Measurements from ENCODE around the gene CUBN.

The CUBN gene

DNA sequence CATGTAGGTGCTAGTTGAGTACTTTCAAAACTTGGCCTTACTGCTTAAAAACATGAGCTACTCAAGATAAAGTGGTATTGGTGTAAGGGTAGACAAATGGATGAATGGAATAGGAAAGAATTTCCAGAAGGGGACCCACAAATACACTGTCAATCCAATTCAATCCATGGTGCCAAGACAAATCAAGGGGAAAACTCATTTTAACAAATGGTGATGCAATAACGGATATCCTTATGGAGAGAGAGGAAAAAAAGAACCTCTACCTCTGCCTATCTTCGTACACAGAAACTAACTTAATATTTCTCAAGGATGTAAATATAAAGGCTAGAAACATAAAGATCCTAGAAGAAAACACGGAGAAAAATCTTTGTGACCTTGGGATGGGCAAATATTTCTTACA lies 188.5 kb downstream of the CUBN start:
- no peak overlapping the region for H3K27ac ChIP-seq (replicated peaks)
- no peaks in the 10 kb centered on the region for H3K27me3 ChIP-seq (ENCODE audit: insufficient read depth, poor library complexity, severe bottlenecking)
- TF ChIP-seq GABPA (IDR thresholded peaks at IDR 0.05; ENCODE audit: low read depth), result no peak
- TF ChIP-seq SPI1 (IDR thresholded peaks at IDR 0.05; ENCODE audit: borderline replicate concordance, low read depth), result no peak
- no peak for TF ChIP-seq CTCF (IDR thresholded peaks at IDR 0.05; ENCODE audit: insufficient read depth, low read length)
- TF ChIP-seq POLR2AphosphoS5 (IDR thresholded peaks at IDR 0.05; ENCODE audit: low read depth), result no peak
- TF ChIP-seq REST (IDR thresholded peaks at IDR 0.05; ENCODE audit: insufficient replicate concordance, low read depth), result no peak
- no peak for DNase-seq (ENCODE audit: low read depth in 1 of 2, low spot score in 1 of 2)
- H3K4me3 ChIP-seq (replicated peaks; ENCODE audit: insufficient read depth, low read length), result no peak overlapping the region

DNA sequence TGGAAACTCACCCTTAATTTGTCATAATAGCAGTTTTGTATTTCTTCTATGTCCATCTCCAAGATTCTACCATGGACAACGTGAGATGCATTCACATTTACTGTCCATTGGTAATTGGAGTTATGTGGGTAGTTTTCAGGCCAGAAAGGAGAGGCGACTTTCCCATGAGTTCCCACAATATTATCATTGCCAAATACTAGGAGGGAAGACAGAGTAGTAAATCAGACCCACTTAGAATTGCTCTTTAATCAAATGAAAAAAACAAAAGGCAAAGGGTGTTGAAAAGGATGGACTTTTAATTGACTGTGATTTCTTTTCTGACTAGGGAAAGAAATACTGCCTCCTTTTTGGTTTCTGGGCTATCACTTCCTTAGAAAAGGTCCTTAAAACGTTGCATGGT lies 190.7 kb downstream of the CUBN start:
- Histone ChIP-seq H3K4me3 (replicated peaks; ENCODE audit: insufficient read depth, low read length) (no peak overlapping the region), H3K27me3 (ENCODE audit: insufficient read depth, poor library complexity, severe bottlenecking) (no peaks in the 10 kb centered on the region), H3K27ac (replicated peaks) (no peak overlapping the region)
- TF ChIP-seq REST (IDR thresholded peaks at IDR 0.05; ENCODE audit: insufficient replicate concordance, low read depth) (no peak), GABPA (IDR thresholded peaks at IDR 0.05; ENCODE audit: low read depth) (no peak), CTCF (IDR thresholded peaks at IDR 0.05; ENCODE audit: insufficient read depth, low read length) (no peak), SPI1 (IDR thresholded peaks at IDR 0.05; ENCODE audit: borderline replicate concordance, low read depth) (no peak), POLR2AphosphoS5 (IDR thresholded peaks at IDR 0.05; ENCODE audit: low read depth) (no peak)
- DNase-seq (ENCODE audit: low read depth in 1 of 2, low spot score in 1 of 2), result no peak

DNA sequence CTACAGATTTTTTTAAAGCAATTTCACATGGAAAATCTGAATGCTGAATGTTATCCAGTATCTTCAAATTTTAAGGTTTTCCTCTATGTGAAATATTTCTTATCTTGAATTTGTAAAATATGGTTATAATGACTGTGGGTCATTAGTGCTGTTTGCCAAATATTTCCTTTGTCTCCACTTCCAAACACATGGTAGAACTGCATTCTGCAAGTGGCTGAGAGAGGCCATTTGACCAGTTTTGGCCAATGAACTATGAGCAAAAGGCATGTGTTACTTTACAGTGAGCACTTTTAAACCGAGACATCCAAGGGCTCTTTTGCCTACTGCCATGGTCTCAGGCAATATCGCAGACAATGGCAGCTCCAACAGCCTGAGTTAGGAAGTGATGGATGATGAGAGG lies 195.2 kb downstream of the CUBN start:
- DNase-seq (ENCODE audit: low read depth in 1 of 2, low spot score in 1 of 2), result no peak
- Histone ChIP-seq H3K27ac (replicated peaks) (no peak overlapping the region), H3K27me3 (ENCODE audit: insufficient read depth, poor library complexity, severe bottlenecking) (no peaks in the 10 kb centered on the region), H3K4me3 (replicated peaks; ENCODE audit: insufficient read depth, low read length) (no peak overlapping the region)
- TF ChIP-seq POLR2AphosphoS5 (IDR thresholded peaks at IDR 0.05; ENCODE audit: low read depth) (no peak), REST (IDR thresholded peaks at IDR 0.05; ENCODE audit: insufficient replicate concordance, low read depth) (no peak), SPI1 (IDR thresholded peaks at IDR 0.05; ENCODE audit: borderline replicate concordance, low read depth) (no peak), GABPA (IDR thresholded peaks at IDR 0.05; ENCODE audit: low read depth) (no peak)
